NAMALWA (cell line): Measurements from ENCODE around the gene JUNB.

Experiments
- DNase-seq: peaks from one replicate; pipeline ENCODE4 v3.0.0-alpha.2; 2015; ENCODE audit warnings: low spot score

JUNB gene

GRCh38 chr19:12842511-12842910 is 51.2 kb downstream of the JUNB start:
- no peak for DNase-seq
